NB4 (cell line): ENCODE measurements around the gene DENND1A.

Source experiments
- CTCF ChIP-seq: IDR thresholded peaks from one replicate; pipeline ENCODE4 v1.5.1; 2012; ENCODE audit warnings: low read depth, low read length
- MAX ChIP-seq: IDR thresholded peaks from 2 replicates; pipeline ENCODE4 v1.6.1; 2011; ENCODE audit warnings: low read depth, low read length
- MYC ChIP-seq: IDR thresholded peaks from 2 replicates; pipeline ENCODE4 v1.6.1; 2011; ENCODE audit warnings: low read depth, low read length
- POLR2A ChIP-seq: IDR thresholded peaks from 2 replicates; pipeline ENCODE4 v1.6.1; 2011; ENCODE audit warnings: mild to moderate bottlenecking; ENCODE audit not compliant: insufficient read length; ENCODE audit errors: extremely low read depth

DNA sequence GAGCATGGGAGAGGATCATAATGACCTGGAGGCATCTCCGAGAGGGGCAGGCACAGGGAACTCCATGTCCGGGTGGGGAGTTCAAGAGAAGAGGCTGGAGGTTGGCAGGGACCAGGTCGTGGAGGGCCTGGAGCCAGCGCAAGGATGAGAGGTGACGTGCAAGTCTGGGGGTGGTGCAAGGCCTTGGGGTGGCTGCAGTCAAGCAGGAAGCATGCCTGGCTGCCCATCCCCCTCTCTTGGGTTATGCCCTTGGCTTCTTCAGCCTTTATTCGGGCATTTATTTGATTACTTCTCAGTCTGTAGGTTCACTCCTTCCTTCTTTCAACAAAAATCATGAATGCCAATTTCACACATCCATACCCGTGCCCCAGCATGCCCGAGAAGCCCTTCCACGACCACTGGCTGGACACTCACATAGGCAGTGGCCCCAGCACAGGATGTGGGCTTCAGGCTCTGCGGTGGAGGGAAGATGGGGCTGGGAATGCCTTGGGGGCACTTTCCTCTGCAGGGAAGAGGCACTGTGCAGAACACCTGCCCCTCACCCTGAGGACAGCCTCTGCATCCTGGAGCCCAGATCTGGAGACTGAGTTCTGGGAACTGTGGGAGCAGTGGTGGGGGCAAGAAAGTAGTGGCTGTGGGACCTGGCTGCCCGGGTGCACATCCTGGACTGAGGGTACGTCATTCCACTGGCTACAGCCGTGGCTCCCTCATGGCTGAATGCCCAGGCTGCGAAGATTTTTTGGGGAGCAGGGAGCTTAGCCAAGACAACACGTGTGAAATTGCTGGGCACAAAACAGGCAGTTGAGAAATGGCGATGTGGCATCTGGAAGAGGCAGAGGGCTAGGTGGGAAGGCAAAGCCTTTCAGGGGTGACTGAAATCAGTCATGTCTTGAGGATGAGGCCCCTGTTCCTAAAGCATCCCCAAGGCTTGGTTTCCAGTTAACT is 535.4 kb downstream of the DENND1A start:
- TF ChIP-seq CTCF, result no peak
- TF ChIP-seq POLR2A, result no peak
- TF ChIP-seq MYC, result no peak
- no peak for TF ChIP-seq MAX
